Spleen (tissue), 11 donors: ENCODE results near the gene ATXN7L1. TPM values are rescaled to one million over a fixed set of nuclear protein-coding genes. Genes with fewer than 3 reads are reported as not detected.
A peak's percentile ranks its signal among the peaks of the same experiment; 100 is the strongest.

Experiments
- DNase-seq: peaks from one replicate; pipeline ENCODE4 v3.0.0-alpha.2; 2020
- H3K27ac ChIP-seq, 8 donors: fragments of 200-600 bp; sonication (generic) in 7 of 8; 1 replicate in 4 of 8; 2 replicates in 4 of 8; pipeline versions ENCODE4 v1.5.0 to v1.8.0; 2016 to 2021; ENCODE audit warnings: inconsistent platforms in 4 of 8, mild to moderate bottlenecking in 4 of 8, moderate library complexity in 1 of 8
- H3K27me3 ChIP-seq, 7 donors: fragments of 200-600 bp; sonication (generic) in 6 of 7; replicated peaks in 1 of 7; 1 replicate in 4 of 7; 2 replicates in 3 of 7; pipeline versions ENCODE4 v1.5.0 to v1.8.0; 2016 to 2021; ENCODE audit warnings: inconsistent platforms in 3 of 7, mild to moderate bottlenecking in 1 of 7
- H3K36me3 ChIP-seq, 6 donors: fragments of 200-600 bp; sonication (generic) in 5 of 6; 1 replicate in 4 of 6; 2 replicates in 2 of 6; pipeline versions ENCODE4 v1.5.0 to v1.8.0; 2016 to 2021; ENCODE audit warnings: inconsistent platforms in 2 of 6
- H3K4me1 ChIP-seq, 6 donors: fragments of 200-600 bp; sonication (generic) in 5 of 6; 1 replicate in 3 of 6; 2 replicates in 3 of 6; pipeline versions ENCODE4 v1.5.0 to v1.8.0; 2016 to 2021; ENCODE audit warnings: inconsistent platforms in 3 of 6
- H3K4me3 ChIP-seq, 8 donors: fragments of 200-600 bp; sonication (generic) in 7 of 8; 1 replicate in 4 of 8; 2 replicates in 4 of 8; pipeline versions ENCODE4 v1.5.0 to v1.8.0; 2016 to 2021; ENCODE audit warnings: inconsistent platforms in 4 of 8, mild to moderate bottlenecking in 4 of 8, moderate library complexity in 2 of 8
- H3K9me3 ChIP-seq, 8 donors: fragments of 200-600 bp; sonication (generic) in 7 of 8; 1 replicate in 4 of 8; 2 replicates in 4 of 8; pipeline versions ENCODE4 v1.5.0 to v1.8.0; 2016 to 2021; ENCODE audit warnings: inconsistent platforms in 4 of 8
- POLR2A ChIP-seq, 3 donors: fragments of 450-650 bp; IDR thresholded peaks; one replicate each; pipeline ENCODE4 v1.5.1; 2017; ENCODE audit warnings: antibody characterized with exemption in 3 of 3, mild to moderate bottlenecking in 1 of 3
- POLR2AphosphoS5 ChIP-seq, 3 donors: sonication (generic); formaldehyde crosslinking; IDR thresholded peaks; one replicate each; pipeline ENCODE4 v1.5.1; 2017; ENCODE audit warnings: antibody characterized with exemption in 3 of 3
- WGBS, 5 donors: extraction: QIAGEN DNeasy Blood & Tissue Kit in 3 of 5; methylation state at CpG; one replicate each; pipeline versions ENCODE4 v1.1.5 to v1.1.7; 2013 to 2018; 5-methylcytosine and 5-hydroxymethylcytosine counted together
- intact Hi-C: fragments of 100-400 bp; cut with DNase I; formaldehyde crosslinking; loops from one replicate; pipeline ENCODE4 v1.15.0; 2023; ENCODE audit warnings: low total_unique reads
- polyA plus RNA-seq, 3 donors: library from polyadenylated mRNA; stranded (reverse); fragments of 200-250 nt; gene quantifications; one replicate each; pipeline ENCODE4 v1.2.1, GENCODE V29; 2013
- total RNA-seq, 7 donors: library from RNA; depleted of rRNA in 3 of 7; stranded (reverse); fragments of >200 nt in 3 of 7; fragmentation: NEBNext Ultra II Directional in 4 of 7; extraction: Animal tissue kit (Norgen Biotek cat#: 25700) in 4 of 7; gene quantifications; one replicate each; pipeline versions ENCODE4 v1.1.0 to v1.2.1, GENCODE V29; 2016 to 2021
- TF ChIP-seq, protein P1 (sequence below), 11 experiments: fragments of 200-600 bp in 7 of 11; fragments of 450-650 bp in 4 of 11; sonication (generic) in 4 of 11; IDR thresholded peaks in 8 of 11; conservative IDR thresholded peaks in 3 of 11; 1 replicate in 7 of 11; 2 replicates in 4 of 11; pipeline versions ENCODE4 v1.4.0 to v1.8.0; 2016 to 2021; ENCODE audit warnings: antibody characterized with exemption in 11 of 11, inconsistent platforms in 4 of 11, mild to moderate bottlenecking in 1 of 11
- donor health status: healthy with polysubstance abuse.
- donor health status: DM: no; HTN: no; CAD: no; lungs with moderate emphysema.
- donor health status: DM: no; HTN: no; CAD: no.
- donor health status: Bipolar disorder and iron deficiency.
- donor health status: healthy.
- donor health status: DM: no; HTN: no; CAD: no.
- donor health status: DM: yes; HTN: yes; CAD: no.

The ATXN7L1 gene
- total and polyA plus RNA-seq, 10 donors = 2.4 to 29.3 (median 18.4) TPM

- DNase-seq = no peak
Measured at GRCh38 chr7:105677410-105677730, 199.0 kb downstream of the ATXN7L1 start.

DNA sequence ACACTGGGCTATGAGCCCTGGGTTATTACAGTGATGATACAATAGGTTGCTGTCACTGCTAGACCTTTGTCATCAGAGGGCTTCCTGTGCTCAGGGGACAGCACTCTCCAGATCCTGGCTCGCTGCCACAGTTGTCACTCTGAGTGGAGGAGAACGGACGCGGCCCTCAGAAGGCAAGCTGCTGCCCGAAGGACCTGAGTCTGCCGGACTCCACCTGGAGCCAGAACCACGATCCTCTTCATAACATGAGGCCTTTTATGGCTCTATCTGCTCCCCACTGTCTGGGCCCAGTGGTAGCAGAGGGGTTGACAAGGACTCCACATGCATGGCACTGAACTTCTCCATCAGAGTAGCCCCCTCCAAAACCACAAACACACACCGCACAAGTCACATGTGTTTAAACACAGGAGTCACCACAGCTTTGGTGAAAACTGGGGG lies 200.4 kb downstream of the ATXN7L1 start:
- TF ChIP-seq POLR2A (IDR thresholded peaks at IDR 0.05) (no peak), POLR2AphosphoS5 (IDR thresholded peaks at IDR 0.05) (peak in 2 of 3 donors; percentile 29 to 36)
- TF ChIP-seq, protein P1, sequence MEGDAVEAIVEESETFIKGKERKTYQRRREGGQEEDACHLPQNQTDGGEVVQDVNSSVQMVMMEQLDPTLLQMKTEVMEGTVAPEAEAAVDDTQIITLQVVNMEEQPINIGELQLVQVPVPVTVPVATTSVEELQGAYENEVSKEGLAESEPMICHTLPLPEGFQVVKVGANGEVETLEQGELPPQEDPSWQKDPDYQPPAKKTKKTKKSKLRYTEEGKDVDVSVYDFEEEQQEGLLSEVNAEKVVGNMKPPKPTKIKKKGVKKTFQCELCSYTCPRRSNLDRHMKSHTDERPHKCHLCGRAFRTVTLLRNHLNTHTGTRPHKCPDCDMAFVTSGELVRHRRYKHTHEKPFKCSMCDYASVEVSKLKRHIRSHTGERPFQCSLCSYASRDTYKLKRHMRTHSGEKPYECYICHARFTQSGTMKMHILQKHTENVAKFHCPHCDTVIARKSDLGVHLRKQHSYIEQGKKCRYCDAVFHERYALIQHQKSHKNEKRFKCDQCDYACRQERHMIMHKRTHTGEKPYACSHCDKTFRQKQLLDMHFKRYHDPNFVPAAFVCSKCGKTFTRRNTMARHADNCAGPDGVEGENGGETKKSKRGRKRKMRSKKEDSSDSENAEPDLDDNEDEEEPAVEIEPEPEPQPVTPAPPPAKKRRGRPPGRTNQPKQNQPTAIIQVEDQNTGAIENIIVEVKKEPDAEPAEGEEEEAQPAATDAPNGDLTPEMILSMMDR (IDR thresholded peaks at IDR 0.05 in 8 of 11, conservative IDR thresholded peaks at IDR 0.05 in 3 of 11) = no peak
- Histone ChIP-seq H3K9me3 (no peaks in the 10 kb centered on the region), H3K36me3 (no peaks in the 10 kb centered on the region), H3K27ac (peak overlapping the region in 5 of 8 donors; percentile 32 to 88 (median 82)), H3K4me1 (peaks cover 29 to 84% (median 66%) of the 10 kb centered on the region in 6 donors), H3K27me3 (no peaks in the 10 kb centered on the region), H3K4me3 (peak overlapping the region in 1 of 8 donors; percentile 10)
- WGBS, 5 donors = 33 to 54% (median 35%) methylated on average over 7 to 8 of the region's 8 CpGs
- peak; percentile 85 for DNase-seq
- intact Hi-C loops = no loop called here

More at GRCh38 chr7:105677410-105677730, 199.0 kb downstream of the ATXN7L1 start:
- H3K9me3 ChIP-seq = no peaks in the 10 kb centered on the region
- intact Hi-C loops = no loop called here
- H3K27me3 ChIP-seq = no peaks in the 10 kb centered on the region
- H3K4me3 ChIP-seq = peak overlapping the region in 4 of 8 donors; percentile 43 to 71 (median 46)
- TF ChIP-seq, protein P1 (IDR thresholded peaks at IDR 0.05 in 8 of 11, conservative IDR thresholded peaks at IDR 0.05 in 3 of 11) = no peak
- TF ChIP-seq POLR2AphosphoS5 (IDR thresholded peaks at IDR 0.05) (no peak), POLR2A (IDR thresholded peaks at IDR 0.05) (no peak)
- WGBS, 5 donors = 75 to 85% (median 82%) methylated on average over 4 of the region's 4 CpGs
- peaks cover 29 to 85% (median 66%) of the 10 kb centered on the region in 6 donors for H3K4me1 ChIP-seq
- peak overlapping the region in 7 of 8 donors; percentile 66 to 88 (median 79) for H3K27ac ChIP-seq
- H3K36me3 ChIP-seq = no peaks in the 10 kb centered on the region

DNA sequence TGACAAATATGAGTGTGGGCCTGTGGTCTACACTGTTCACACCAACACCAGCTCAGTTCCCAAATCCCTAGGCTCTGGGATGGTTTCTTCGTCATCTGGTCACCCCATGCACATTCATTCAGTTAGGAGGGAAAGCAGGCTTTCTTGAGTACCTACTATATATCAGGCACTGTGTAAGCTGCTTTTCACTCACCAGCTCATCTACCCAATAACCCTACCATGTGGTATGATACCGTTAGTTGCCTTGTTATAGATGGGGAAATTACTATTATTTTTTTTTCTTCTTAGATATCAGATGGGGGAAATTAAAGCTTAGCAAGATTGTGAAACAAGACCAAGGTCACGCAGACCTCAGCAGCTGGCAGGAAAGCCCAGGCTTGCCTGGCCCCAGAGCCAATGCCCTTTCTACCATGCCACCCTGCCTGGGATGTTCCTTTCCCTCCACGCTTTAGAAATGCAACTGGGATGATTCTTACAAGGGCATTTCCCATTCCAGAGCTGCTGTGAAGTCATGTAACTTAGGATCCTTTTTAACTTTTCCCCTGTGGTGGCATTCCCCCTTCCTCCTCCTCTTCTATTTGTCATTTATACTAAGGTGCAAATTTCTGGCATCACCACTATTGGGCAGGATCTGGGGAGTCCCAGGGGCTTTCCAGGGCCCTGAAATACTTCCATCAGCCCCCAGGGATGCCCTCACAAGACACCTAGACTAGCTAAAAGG lies 202.0 kb downstream of the ATXN7L1 start:
- no peaks in the 10 kb centered on the region for H3K9me3 ChIP-seq
- no peak overlapping the region for H3K4me3 ChIP-seq
- WGBS, 5 donors = 22 to 70% (median 51%) methylated on average over 4 of the region's 4 CpGs
- no peak for DNase-seq
- peaks cover 28 to 69% (median 58%) of the 10 kb centered on the region in 6 donors for H3K4me1 ChIP-seq
- peak overlapping the region in 4 of 8 donors; percentile 4 to 36 (median 18) for H3K27ac ChIP-seq
- H3K36me3 ChIP-seq = no peaks in the 10 kb centered on the region
- intact Hi-C loops = no loop called here
- no peaks in the 10 kb centered on the region for H3K27me3 ChIP-seq
- TF ChIP-seq POLR2A (IDR thresholded peaks at IDR 0.05) = no peak
- TF ChIP-seq, protein P1 (IDR thresholded peaks at IDR 0.05 in 8 of 11, conservative IDR thresholded peaks at IDR 0.05 in 3 of 11) = no peak
- no peak for TF ChIP-seq POLR2AphosphoS5 (IDR thresholded peaks at IDR 0.05)

- H3K36me3 ChIP-seq = no peaks in the 10 kb centered on the region
- peaks cover 21 to 61% (median 49%) of the 10 kb centered on the region in 6 donors for H3K4me1 ChIP-seq
- no peak for DNase-seq
- H3K27me3 ChIP-seq = no peaks in the 10 kb centered on the region
- TF ChIP-seq, protein P1 (IDR thresholded peaks at IDR 0.05 in 8 of 11, conservative IDR thresholded peaks at IDR 0.05 in 3 of 11) = no peak
- TF ChIP-seq POLR2A (IDR thresholded peaks at IDR 0.05) (no peak), POLR2AphosphoS5 (IDR thresholded peaks at IDR 0.05) (no peak)
- H3K27ac ChIP-seq = peak overlapping the region in 4 of 8 donors; percentile 4 to 36 (median 18)
- no peaks in the 10 kb centered on the region for H3K9me3 ChIP-seq
- no peak overlapping the region for H3K4me3 ChIP-seq
- intact Hi-C loops = no loop called here
- WGBS, 5 donors = 40 to 57% (median 50%) methylated on average over 7 of the region's 7 CpGs
Measured at GRCh38 chr7:105673367-105674084, 202.9 kb downstream of the ATXN7L1 start.
